Daoy (cell line): Measurements from ENCODE around the gene PEX13. TPM values are rescaled to one million over a fixed set of nuclear protein-coding genes. Genes with fewer than 3 reads are reported as not detected.

Experiments used
- DNase-seq: peaks from one replicate; pipeline ENCODE4 v3.0.0-alpha.2; 2015; ENCODE audit warnings: low read depth
- total RNA-seq: library from RNA; depleted of rRNA; stranded (reverse); fragments of >200 nt; shearing (Covaris generic); gene quantifications from 2 replicates; pipeline ENCODE4 v1.2.3, GENCODE V29; 2014; rRNA removed

Gene PEX13
- total RNA-seq, 1 experiment from 2014 or later: 24.6 TPM

DNA sequence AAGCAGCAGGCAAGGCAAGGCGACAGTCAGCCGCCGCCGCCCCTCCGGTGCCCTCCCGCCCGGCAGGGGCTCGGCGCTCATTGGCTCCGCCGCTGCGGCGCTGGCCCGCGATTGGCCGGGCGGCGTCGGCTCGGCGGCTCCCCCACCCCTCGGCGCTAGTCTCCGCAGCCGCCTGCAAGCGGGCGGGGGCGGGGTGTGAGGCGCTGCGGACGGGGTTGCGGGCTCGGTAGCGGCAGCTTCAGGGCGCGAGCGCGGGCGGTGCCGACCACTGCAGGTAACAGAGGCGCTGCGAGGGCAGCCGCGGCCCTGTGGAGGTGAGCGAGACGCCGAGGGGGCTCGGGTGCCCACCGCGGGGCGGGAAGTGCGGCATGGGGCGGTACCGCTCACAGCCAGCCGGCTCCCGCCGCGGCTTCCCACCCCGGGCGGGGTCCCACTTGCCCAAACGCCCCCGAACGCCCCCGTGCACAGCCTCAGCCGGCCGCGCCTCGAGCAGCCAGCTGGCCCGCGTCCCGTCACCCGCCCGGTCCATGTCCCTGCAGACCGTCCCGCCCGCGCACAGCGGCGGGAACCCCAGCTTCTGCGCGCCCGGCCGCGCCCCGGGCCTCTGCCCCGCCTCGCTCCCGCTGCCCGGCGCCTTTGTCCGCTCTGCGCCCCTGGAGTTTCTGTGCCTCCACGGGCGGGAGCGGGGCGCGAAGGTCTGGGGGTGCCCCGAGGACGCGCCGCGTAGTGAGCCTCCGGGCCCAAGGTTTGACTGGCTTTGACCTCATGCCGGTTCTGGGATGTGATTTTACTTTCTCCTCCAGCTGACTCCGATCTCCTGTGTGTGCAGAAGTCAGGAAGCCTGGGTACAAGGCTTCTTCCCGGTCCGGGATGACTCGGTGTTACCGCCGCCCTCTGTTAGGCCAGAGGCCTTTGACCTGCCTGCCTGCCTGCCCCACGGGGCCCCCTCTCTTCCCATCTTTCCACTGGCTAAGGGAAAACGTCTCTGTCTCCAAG lies 48.5 kb downstream of the PEX13 start, which contains the start of gene SANBR:
Gene SANBR, plus strand, starts transcription at position 158 of the 996 bp plus-strand sequence. CDS start 4,480 bp downstream, outside the sequence.
- DNase-seq: peak; percentile 94

DNA sequence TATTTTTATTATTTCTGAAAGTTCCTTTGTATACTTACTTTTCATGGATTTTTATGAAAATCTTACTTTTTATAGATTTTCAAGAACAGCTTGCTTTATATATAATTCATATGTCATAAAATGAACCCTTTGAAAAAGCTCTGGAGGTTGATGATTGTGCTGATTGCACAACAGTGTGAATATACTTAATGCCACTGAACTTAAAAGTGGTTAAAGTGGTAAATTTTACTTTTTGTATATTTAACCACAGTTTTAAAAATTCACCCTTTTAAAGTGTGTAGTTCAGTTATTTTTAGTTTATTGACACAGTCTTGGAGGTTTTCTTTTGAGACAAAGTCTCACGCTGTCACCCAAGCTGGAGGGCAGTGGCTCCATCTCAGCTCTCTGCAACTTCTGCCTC lies 56.6 kb downstream of the PEX13 start:
- DNase-seq: no peak

DNA sequence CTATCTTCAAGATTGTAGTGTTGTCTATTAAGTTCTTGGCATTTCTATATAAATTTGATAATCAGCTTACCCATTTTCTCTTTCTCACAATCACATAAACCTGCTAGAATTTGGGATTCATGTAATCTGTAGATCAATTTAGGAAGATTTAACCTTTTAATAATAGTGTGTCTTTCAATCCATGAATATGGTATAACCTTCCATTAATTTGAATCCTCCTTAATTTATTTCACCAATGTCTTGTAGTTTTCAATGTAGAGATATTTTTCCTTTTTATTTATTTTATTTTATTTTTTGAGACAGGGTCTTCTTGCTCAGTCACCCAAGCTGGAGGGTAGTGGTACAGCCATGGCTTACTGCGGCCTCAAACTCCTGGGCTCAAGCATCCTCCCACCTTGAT lies 68.4 kb downstream of the PEX13 start:
- no peak for DNase-seq

DNA sequence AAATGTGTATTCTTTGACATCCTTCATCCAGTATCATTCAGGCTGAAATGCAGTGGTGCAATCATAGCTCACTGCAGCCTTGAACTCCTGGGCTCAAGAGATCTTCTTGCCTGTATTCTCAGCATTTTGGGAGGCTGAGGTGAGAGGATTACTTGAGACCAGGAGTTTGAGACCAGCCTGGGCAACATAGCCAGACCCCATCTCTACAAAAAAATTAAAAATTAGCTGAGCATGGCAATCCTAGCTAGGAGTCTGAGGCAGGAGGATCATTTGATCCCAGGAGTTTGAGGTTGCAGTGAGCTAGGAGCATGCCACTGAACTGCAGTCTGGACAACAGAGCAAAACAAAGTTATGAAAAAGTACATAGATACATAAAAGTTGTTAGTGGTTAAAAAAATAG lies 72.3 kb downstream of the PEX13 start:
- DNase-seq: no peak

DNA sequence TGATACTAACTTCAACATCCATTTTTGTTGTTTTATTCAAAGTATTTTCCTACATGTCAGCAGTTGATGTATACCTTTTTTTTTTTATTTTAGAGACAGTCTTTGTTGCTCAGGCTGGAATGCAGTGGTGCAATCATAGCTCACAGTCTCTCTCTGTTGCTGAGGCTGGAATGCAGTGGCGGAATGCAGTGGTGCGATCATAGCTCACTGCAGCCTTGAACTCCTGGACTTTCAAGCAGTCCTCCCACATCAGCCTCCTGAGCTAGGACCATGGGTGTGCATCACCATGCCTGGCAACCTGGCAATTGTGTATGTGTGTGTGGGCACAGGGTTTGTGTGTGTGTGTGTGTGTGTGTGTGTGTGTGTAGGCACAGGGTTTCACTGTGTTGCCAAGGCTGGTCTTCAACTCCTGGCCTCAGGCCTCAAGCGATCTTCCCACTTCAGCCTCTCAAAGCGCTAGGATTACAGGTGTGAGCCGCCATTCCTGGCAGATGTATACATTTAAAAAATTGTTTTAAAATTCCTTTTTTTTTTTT lies 72.9 kb downstream of the PEX13 start:
- no peak for DNase-seq

DNA sequence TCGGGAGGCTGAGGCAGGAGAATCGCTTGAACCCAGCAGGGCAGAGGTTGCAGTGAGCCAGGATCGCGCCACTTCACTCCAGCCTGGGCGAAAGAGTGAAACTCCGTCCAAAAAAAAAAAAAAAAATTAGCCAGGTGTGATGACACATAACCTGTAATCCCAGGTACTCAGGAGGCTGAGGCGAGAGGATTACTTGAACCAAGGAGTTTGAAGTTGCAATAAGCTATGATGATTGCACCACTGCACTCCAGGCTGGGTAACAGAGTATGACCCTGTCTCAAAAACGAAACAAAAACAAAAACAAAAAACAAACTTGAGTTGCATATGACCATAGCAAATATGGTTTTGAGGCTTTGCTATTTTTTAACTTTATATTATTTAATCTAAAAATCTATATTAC lies 74.0 kb downstream of the PEX13 start:
- DNase-seq: no peak

DNA sequence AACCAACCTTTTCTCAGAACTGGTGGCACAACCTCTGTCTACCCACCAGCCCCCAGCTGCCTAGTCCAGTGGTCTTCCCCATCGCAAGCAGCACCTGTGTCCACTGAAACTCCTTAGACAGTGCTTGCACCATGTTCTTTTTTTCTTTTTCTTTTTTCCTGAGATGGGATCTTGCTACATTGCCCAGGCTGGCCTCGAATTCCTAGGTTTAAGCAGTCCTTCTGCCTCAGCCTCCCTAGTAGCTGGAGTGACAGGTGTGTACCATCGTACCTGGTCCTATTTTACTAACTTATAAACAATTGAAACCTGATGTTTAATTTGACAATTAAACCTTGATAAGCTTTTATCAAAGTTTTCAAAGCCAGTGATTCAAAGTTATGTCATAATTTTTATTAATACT lies 78.9 kb downstream of the PEX13 start:
- DNase-seq: no peak

DNA sequence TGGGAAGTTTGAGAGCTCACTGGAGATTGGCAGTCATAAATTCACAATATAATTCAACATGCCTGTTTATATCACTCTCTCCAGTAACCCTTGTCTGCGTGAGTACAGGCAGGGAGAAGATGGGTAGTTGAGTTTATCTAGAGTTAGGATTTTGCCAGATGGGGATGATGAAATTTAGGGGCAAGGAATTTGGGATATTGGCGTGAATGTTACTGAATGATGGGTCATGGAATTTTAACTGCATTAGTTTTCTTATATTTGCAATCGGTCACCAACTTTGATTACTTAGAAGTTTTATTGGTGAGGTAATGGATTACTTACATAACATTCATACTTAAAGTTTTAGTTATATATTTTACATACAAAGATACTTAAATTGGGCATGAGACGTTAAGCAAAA lies 83.3 kb downstream of the PEX13 start:
- DNase-seq: no peak

Other genes with a start within 250 kb of the PEX13 start
- 2.7 and 6.9 TPM in 2 replicates for gene REL, start 136.1 kb upstream of the PEX13 start, total RNA-seq
- gene PUS10, start 535 bp downstream of the PEX13 start, total RNA-seq: 5.9 and 8.5 TPM in 2 replicates
- 6.9 and 17.3 TPM in 2 replicates for gene SANBR, start 48.2 kb downstream of the PEX13 start, total RNA-seq
- gene C2orf74, start 144.5 kb downstream of the PEX13 start, total RNA-seq: 10.5 and 13.4 TPM in 2 replicates